GM19467 (cell line): ENCODE measurements around the gene KIF26A.

Experiments used
- ATAC-seq: cut with Tn5 transposase; IDR thresholded peaks from one replicate; pipeline ENCODE4 v1.9.1; 2021; ENCODE audit warnings: mild to moderate bottlenecking, moderate library complexity; ENCODE audit not compliant: unreplicated experiment

KIF26A gene

GRCh38 chr14:104190396-104191000, 52.1 kb downstream of the KIF26A start:
- ATAC-seq = no peak

GRCh38 chr14:104191409-104191997, 53.1 kb downstream of the KIF26A start:
- ATAC-seq = no peak

DNA sequence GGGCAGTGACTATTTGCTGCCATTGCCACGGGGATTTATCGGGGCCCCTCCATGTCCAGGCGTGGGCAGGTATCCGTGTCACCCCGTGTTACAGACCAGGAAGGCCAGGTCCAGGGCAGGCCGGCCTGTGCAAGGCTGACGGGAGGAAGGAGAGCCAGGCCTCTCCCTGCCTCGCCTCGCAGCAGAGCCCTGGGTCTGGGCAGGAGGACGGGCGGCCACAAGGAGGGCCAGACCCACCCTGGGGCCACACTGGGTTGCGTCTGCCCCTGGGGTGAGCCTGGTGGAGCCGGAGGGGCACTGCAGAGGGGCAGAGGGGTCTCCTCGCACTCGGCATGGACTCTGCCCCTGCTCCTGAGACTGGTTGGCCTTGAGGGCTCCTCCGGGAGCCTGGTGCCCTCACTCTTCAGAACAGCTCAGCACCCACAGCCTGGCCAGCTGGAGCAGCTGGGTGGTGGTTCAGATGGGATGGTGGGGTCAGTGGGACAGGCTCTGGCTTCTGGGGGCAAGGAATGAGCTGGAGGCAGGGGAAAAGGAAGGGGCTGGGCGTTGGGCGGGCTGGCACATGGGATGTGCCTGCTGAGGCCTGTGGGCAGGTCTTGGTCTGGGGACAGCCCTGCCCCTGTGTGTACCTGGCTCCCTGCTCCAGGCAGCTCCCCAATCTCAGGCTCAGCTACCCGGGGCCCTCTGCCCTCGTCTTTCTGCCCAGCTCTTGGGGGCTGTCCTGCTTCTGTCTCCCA, 53.9 kb downstream of the KIF26A start:
- ATAC-seq = no peak

GRCh38 chr14:104192883-104193245, 54.5 kb downstream of the KIF26A start:
- ATAC-seq = no peak

DNA sequence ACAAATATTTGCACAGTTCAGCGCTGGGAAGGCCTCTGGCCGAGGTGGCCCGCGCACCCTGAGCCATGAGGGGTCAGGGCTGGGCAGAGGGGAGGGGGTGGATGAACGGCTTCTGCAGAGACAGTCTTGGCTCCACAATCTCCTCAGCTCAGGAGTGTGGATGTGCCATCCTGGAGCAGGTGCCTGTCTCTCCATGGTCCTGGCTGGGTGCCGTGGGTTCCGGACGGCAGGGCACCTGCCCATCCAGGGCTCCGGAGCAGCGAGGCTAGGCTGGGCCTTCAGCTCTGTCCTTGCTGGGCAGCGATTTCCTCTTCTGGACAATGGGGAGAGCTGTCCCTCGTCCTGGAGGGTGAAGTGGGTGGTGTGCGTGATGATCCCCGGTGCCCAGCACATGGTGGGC, 55.6 kb downstream of the KIF26A start:
- no peak for ATAC-seq

GRCh38 chr14:104194716-104195115, 56.3 kb downstream of the KIF26A start:
- ATAC-seq = no peak

DNA sequence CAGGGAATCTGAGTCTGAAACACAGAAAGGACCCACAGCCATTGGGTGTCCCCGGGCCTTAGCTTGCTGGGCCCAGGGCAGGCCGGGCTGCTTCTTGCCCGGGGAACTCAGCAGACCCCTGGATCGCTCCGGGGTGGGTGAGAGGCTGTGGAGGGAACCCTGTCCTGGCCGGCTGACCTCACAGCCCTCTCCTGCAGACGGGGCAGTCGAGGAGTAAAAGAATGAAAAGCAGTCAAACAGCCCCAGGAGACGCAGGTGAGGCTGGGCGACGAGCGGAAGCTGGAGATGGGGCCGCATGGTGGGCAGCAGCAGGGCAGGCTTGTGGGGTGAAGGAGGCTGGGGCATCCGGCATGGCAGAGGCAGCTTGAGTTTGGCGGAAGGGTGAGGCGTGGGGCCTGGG, 57.0 kb downstream of the KIF26A start:
- no peak for ATAC-seq

DNA sequence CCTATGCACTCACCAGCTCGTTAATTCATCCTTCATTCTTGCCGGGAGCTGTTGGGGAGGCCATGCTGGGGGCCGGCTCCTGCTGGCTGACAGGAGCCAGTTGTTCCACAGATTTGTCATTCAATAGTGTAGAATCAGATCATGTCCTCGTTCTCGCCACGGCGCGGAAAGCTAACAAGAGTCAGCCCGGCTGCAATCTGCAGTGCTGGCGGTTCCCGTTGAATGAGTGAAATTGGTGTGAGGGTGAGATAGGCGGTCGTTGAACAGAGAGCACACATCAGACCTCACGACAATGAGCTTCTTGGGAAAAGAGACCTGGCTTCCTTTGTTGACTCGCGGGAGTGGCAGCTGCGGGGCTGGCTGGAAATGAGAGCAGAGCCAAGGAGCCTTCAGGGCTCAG, 57.5 kb downstream of the KIF26A start:
- ATAC-seq = no peak

- no peak for ATAC-seq
These were observed 58.2 kb downstream of the KIF26A start for GRCh38 chr14:104196461-104197140.

GRCh38 chr14:104197449-104198247, 59.3 kb downstream of the KIF26A start:
- no peak for ATAC-seq

GRCh38 chr14:104199266-104199895, 61.0 kb downstream of the KIF26A start:
- ATAC-seq = no peak

DNA sequence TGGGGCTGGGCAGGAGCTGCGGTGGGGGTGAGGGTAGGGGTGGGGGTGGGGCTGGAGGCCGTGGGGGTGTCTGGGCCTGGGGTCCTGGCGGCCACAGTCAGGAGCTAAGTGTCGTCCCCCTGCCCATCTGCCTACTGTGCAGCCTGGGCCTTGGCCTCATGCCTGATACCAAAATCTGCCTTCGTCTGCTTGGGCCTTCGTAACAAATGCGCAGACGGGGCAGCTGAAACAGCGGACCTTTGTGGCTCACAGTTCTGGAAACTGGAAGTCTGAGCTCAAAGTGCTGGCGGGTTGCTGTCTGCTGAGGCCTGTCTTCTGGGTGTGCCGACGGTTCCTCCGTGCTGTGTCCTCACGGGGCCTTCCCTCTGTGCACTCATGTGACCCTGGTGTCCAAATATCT, 61.7 kb downstream of the KIF26A start:
- no peak for ATAC-seq

DNA sequence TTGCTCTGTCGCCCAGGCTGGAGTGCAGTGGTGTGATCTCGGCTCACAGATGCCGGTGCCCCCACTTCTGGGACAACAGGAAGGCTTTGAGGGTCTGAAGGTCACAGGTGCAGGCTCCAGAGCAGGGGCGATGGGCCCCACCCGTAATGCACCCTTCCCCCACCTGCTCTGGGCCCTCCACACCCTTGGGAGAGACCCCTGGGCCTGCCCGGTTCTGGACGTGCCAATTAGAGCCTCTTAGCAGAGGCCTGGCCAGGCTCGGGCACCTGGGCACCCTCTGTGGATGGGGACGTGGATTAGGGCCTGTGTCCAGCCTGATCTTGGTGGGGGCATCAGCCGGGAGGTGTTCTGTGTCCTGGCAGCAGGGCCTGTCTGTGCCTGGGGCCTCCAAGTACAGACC, 62.2 kb downstream of the KIF26A start:
- no peak for ATAC-seq

GRCh38 chr14:104201063-104201462, 62.7 kb downstream of the KIF26A start:
- no peak for ATAC-seq

DNA sequence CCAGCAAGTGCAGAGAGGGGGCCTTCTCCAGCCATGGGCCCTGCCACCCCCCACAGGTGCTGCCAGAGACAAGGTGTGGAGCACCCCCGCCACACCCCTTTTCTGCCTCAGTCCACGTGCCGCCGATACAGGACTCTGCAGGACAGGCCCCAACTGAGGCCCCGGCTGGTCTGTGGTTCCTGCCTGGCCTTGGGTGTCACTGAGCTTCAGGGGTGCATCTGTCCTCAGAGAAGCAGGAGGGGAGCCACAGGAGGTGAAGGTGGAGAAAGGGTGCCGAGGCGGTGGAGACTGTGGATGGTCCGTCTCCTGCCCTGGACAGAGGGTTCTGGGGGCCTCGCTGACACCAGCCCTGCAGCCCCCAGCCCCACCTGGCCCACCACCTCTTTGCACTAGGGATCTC, 63.1 kb downstream of the KIF26A start:
- no peak for ATAC-seq

DNA sequence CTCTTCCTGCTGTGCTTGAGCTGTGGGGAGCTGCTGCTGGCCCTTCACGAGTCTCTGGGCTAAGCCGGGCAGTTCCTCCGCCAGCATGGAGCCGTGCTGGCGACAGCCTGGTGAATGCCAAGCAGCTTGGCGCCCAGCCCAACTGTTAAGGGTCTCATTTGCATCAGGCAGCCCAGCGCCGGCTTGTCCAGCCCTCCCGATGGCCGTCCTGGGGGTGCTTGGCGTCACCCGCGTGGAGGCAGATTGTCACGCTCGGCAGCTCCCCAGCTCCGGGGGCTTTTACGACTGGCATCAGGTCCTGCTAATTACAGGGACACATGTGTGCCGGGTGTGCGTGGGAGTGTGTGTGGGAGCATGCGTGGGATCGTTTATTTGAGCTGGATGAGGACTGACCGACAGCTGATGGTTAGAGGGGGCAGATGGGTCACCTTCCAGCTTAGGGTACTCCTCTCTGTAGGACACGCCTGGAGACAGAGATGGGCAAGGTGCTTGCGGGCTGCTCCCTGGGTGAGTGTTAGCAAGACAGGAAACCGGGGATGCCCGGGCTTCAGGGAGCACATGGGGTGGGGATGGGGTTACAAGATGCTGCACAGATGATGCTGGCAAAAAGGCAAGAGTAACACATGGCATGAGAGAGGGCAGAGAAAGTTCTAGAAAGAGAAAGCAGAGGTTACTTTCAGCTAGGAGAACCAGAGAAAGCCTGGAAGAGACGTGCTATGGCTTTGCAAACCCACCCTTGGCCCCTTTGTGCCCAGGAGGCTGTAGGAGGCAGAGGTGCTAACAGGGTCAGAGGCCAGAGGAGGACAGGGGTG, 64.1 kb downstream of the KIF26A start:
- no peak for ATAC-seq

DNA sequence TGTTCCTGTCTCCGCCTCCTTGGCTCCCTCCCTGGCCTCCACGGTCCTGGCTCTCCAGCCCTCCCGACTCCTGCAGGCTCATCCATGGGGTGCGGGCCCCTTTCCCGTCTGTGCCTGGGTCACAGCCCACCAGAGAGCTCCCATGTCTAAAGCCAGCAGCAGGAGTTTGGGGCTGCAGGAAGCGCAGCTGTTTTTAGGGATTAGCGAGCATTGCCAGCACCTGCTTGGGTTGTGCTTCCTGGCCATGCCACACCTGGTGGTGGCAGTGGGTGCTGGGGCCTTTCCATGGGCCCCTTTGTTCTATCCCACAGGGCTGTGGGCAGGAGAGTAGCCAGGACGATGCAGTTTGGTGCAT, 64.7 kb downstream of the KIF26A start:
- ATAC-seq = no peak

- ATAC-seq = no peak
These were observed 66.3 kb downstream of the KIF26A start for GRCh38 chr14:104204660-104205149.

- ATAC-seq = no peak
These were observed 67.4 kb downstream of the KIF26A start for GRCh38 chr14:104205781-104206180.
